GM18870 (cell line): ENCODE measurements around the gene HLA-DQB2.
"Not testable (repeated sequence)": the region's sequence is repeated elsewhere in the genome, so short reads cannot be mapped to it uniquely, and the experiment has no call there.

Source experiments
- ATAC-seq: cut with Tn5 transposase; IDR thresholded peaks from one replicate; pipeline ENCODE4 v1.9.1; 2021; ENCODE audit warnings: moderate library complexity; ENCODE audit not compliant: unreplicated experiment

Gene HLA-DQB2

DNA sequence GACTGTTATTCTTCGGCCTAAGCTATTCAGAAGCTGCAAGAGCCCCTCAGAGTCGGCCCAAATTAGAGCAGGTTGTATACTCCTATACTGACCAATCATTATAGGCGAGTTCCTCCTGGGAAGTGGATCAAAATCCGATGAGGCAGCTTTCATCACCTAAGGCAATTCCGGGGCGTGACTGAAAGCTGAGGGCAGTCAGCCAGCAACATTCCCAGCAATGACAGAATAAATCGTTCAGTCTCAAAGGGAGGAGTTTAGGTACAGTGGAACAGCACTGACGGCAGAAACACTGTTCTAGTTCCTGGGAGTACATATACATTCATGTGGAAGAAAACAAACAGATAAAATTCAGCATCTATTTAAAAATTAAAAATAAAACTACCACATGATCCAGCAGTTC lies 10.8 kb downstream of the HLA-DQB2 start:
- no peak for ATAC-seq

GRCh38 chr6:32745649-32746048 lies 17.7 kb downstream of the HLA-DQB2 start:
- not testable (repeated sequence) for ATAC-seq

DNA sequence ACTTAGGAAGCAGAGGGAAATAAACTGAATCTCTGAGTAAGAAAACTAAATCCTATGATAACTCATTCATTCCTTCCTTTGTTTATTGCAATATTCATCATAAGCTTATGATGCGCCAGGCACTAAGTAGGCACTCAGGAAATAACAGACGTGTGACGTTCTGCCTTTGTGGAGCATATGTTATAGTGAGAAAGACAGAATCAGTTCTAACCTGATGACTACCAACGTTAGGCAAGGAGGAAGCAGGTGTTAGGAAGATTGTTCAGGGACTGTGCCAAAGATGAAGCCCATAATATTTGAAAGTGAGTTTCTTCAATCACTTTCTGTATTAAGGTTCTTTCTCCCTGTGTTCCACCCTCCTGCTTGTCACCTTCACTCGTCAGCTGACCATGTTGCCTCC lies 18.6 kb downstream of the HLA-DQB2 start:
- ATAC-seq = no peak

DNA sequence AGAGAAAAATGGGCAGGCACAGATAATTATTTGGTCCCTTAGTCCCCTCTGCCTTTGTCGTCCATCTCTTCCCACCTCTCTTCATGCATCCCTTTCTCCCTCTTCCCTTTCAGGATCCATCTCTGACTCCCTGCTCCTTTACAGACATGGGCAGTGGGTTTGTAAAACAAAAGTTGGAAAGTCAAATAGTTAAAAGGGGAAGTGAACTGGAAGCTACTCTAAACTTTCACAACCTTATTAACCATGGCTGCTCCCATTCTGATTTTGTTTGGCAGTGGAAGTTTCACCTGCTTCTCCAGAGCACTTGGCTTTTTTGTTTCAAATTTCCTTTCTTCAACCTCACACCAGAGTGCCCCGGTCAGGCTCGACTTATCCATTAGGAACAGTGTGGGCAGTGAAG lies 21.0 kb downstream of the HLA-DQB2 start:
- ATAC-seq = no peak

- no peak for ATAC-seq
These were observed 22.0 kb downstream of the HLA-DQB2 start, which contains the start of gene HLA-DQA2 for GRCh38 chr6:32741031-32741960. Gene HLA-DQA2 (plus strand): TSS chr6:32741391. CDS start chr6:32741444, 53 bp downstream.

GRCh38 chr6:32738126-32738525 lies 25.2 kb downstream of the HLA-DQB2 start:
- ATAC-seq = no peak

DNA sequence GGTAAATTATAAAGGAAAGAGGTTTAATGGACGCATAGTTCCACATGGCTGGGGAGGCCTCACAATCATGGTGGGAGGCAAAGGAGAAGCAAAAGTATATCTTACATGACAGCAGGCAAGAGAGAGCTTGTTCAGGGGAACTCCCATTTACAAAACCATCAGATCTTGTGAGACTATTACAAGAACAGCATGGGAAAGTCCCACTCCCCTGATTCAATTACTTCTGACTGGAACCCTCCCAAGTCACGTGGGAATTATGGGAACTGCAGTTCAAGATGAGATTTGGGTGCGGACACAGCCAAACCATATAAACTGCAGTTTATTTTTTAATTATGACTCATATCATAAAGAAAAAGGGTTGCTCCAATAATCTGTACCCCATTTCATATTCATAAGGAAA lies 44.5 kb downstream of the HLA-DQB2 start:
- no peak for ATAC-seq

GRCh38 chr6:32716396-32716795 lies 46.9 kb downstream of the HLA-DQB2 start:
- no peak for ATAC-seq

GRCh38 chr6:32713241-32713640 lies 50.1 kb downstream of the HLA-DQB2 start:
- no peak for ATAC-seq

DNA sequence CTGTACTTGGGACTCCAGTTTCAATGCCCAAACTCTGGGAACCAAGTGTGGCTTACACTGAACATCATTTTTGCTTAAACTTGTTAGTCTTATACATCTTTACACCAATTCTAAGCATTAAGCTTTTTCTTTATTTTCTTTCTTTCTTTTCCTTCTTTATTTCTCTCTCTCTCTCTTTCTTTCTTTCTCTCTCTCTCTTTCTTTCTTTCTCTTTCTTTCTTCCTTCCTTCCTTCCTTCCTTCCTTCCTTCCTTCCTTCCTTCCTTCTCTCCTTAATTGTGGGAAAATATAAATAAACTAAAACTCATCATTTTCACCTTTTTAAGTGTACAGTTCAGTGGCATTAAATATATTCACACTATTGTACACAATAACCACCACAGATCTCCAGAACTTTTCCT lies 53.7 kb downstream of the HLA-DQB2 start:
- no peak for ATAC-seq
